ENCODE measurements around the gene HOXB4.
A peak's percentile ranks its signal among the peaks of the same experiment; 100 is the strongest.

HOXB4 gene

GRCh38 chr17:48571024-48571818 is 6.9 kb downstream of the HOXB4 start:
- DNase-seq, result no peak

- no peak for DNase-seq
These were observed 7.7 kb downstream of the HOXB4 start for GRCh38 chr17:48570325-48571023.

- DNase-seq, result no peak
These were observed 8.4 kb downstream of the HOXB4 start for GRCh38 chr17:48569674-48570324.

- no peak for DNase-seq
These were observed 8.9 kb downstream of the HOXB4 start for GRCh38 chr17:48569240-48569582.

GRCh38 chr17:48568499-48569239 is 9.5 kb downstream of the HOXB4 start:
- peak; percentile 17 for DNase-seq

GRCh38 chr17:48567646-48568354 is 10.3 kb downstream of the HOXB4 start:
- DNase-seq, result no peak

GRCh38 chr17:48567209-48567608 is 10.9 kb downstream of the HOXB4 start:
- no peak for DNase-seq

GRCh38 chr17:48566717-48567116 is 11.4 kb downstream of the HOXB4 start:
- DNase-seq, result no peak

- DNase-seq, result no peak
These were observed 12.0 kb downstream of the HOXB4 start for GRCh38 chr17:48565925-48566710.

GRCh38 chr17:48565022-48565554 is 13.1 kb downstream of the HOXB4 start:
- DNase-seq, result no peak

GRCh38 chr17:48564188-48565021 is 13.7 kb downstream of the HOXB4 start:
- DNase-seq, result peak; percentile 59

GRCh38 chr17:48563867-48564187 is 14.3 kb downstream of the HOXB4 start:
- no peak for DNase-seq

GRCh38 chr17:48563385-48563838 is 14.7 kb downstream of the HOXB4 start:
- DNase-seq, result peak; percentile 11

GRCh38 chr17:48562934-48563333 is 15.2 kb downstream of the HOXB4 start:
- no peak for DNase-seq

GRCh38 chr17:48561884-48562810 is 16.0 kb downstream of the HOXB4 start:
- DNase-seq, result peak; percentile 34

GRCh38 chr17:48559840-48560817 is 18.0 kb downstream of the HOXB4 start:
- DNase-seq, result no peak

- DNase-seq, result no peak
These were observed 18.9 kb downstream of the HOXB4 start for GRCh38 chr17:48559122-48559839.

- no peak for DNase-seq
These were observed 19.4 kb downstream of the HOXB4 start for GRCh38 chr17:48558831-48559121.

All from NCI-H146 (cell line).